ENCODE results near the gene UNC45A. TPM values are rescaled to one million over a fixed set of nuclear protein-coding genes. Genes with fewer than 3 reads are reported as not detected.

Gene UNC45A
- total and polyA plus RNA-seq, 2 of the 8 experiments (the other 6 are each of a cell fraction or from before 2014, with no cell fraction given), result 74.1 to 84.2 TPM

GRCh38 chr15:90982135-90982534 is 47.0 kb downstream of the UNC45A start:
- Histone ChIP-seq H3K4me3 (ENCODE audit: extremely low read depth in 1 of 4, insufficient read depth in 2 of 4, low read depth in 3 of 4, low read length in 4 of 4) (no peak overlapping the region), H4K91ac (replicated peaks; ENCODE audit: insufficient read length, low read length) (no peak overlapping the region), H3K27me3 (replicated peaks in 1 of 4; ENCODE audit: control insufficient read depth in 3 of 4, extremely low read depth in 1 of 4, insufficient read depth in 3 of 4, low read length in 3 of 4) (no peaks in the 10 kb centered on the region), H2BK120ac (replicated peaks; ENCODE audit: low read depth, low read length) (no peak overlapping the region), H2AFZ (ENCODE audit: low read length) (no peak overlapping the region), H3K23ac (ENCODE audit: insufficient read length) (no peak overlapping the region), H3K4ac (replicated peaks; ENCODE audit: insufficient read length, low read depth, low read length) (no peak overlapping the region), H3K4me2 (ENCODE audit: insufficient read depth in 1 of 2, low read depth in 2 of 2, low read length in 2 of 2) (no peak overlapping the region), H2BK12ac (ENCODE audit: low read depth, low read length) (no peak overlapping the region), H2BK15ac (ENCODE audit: low read length) (no peak overlapping the region), H3K79me1 (ENCODE audit: low read depth, low read length) (no peaks in the 10 kb centered on the region), H2BK20ac (ENCODE audit: low read length) (no peak overlapping the region), H3K56ac (replicated peaks; ENCODE audit: insufficient read length, low read depth, low read length) (no peak overlapping the region), H3K9ac (replicated peaks in 1 of 4; ENCODE audit: extremely low read depth in 1 of 4, low read depth in 3 of 4, low read length in 3 of 4) (no peak overlapping the region), H3K18ac (ENCODE audit: extremely low read depth, low read length) (no peak overlapping the region), H4K5ac (ENCODE audit: insufficient read length, low read depth, low read length) (no peak overlapping the region), H3K27ac (ENCODE audit: low read depth, low read length) (no peak overlapping the region), H3K36me3 (ENCODE audit: control insufficient read depth in 2 of 4, insufficient read depth in 4 of 4, low read length in 3 of 4) (peaks cover 43 to 72% (median 59%) of the 10 kb centered on the region in 4 experiments), H4K20me1 (replicated peaks in 1 of 2; ENCODE audit: control insufficient read depth in 1 of 2, insufficient read depth in 2 of 2, low read length in 2 of 2) (peaks cover 4 to 10% of the 10 kb centered on the region in 2 experiments), H3K9me3 (ENCODE audit: insufficient read depth in 2 of 2, low read depth in 1 of 2, low read length in 1 of 2) (no peaks in the 10 kb centered on the region), H2BK5ac (ENCODE audit: low read depth, low read length) (no peak overlapping the region), H2AK5ac (ENCODE audit: low read depth, low read length) (no peak overlapping the region), H3K79me2 (ENCODE audit: control insufficient read depth in 1 of 2, insufficient read depth in 2 of 2, low read length in 2 of 2) (peaks cover 13 to 34% of the 10 kb centered on the region in 2 experiments), H3K4me1 (replicated peaks in 1 of 4; ENCODE audit: control insufficient read depth in 3 of 4, insufficient read depth in 4 of 4, low read length in 3 of 4) (no peaks in the 10 kb centered on the region), H3K23me2 (ENCODE audit: low read depth, low read length) (no peaks in the 10 kb centered on the region), H3K14ac (ENCODE audit: insufficient read length) (no peak overlapping the region), H4K8ac (ENCODE audit: extremely low read depth, insufficient read depth, low read length) (no peak overlapping the region)
- ChIA-PET CTCF (ENCODE audit: partially characterized antibody) (interaction anchor here (0.9 to 2.4 kb wide), 4 partner anchors 8 to 50 kb away, joined by 3 to 8 read pairs (median 6); partner anchors contain the start of gene HDDC3), POLR2A (ENCODE audit: partially characterized antibody) (interaction anchor here (0.9 kb wide), 1 partner anchor 11 kb away, joined by 3 read pairs; no protein-coding TSS in a partner anchor)
- DNase-seq (ENCODE audit: low read depth in 1 of 2, low spot score in 2 of 2) (no peak), FAIRE-seq (no peak)
- WGBS, 2 experiments (ENCODE audit: extremely low coverage in 1 of 2, insufficient coverage in 1 of 2, insufficient read length in 1 of 2, insufficient replicate concordance in 2 of 2, low coverage in 1 of 2, low lambda C conversion rate in 2 of 2, missing lambda C conversion rate in 1 of 2), result 84% methylated on average over 4 of the region's 5 CpGs; no CpG with 5 or more reads in 1 of the 2 experiments
- no peak for TF ChIP-seq SUZ12 (IDR thresholded peaks at IDR 0.05; ENCODE audit: low read length)
- TF ChIP-seq TAF7 (optimal IDR thresholded peaks at IDR 0.05; ENCODE audit: borderline replicate concordance, low read depth, low read length), result no peak
- TF ChIP-seq TCF12 (IDR thresholded peaks at IDR 0.05; ENCODE audit: low read depth, low read length), result no peak
- no peak for TF ChIP-seq PHF8 (conservative IDR thresholded peaks at IDR 0.05; ENCODE audit: low read depth, low read length)
- TF ChIP-seq CHD2 (IDR thresholded peaks at IDR 0.05; ENCODE audit: low read length), result no peak
- TF ChIP-seq GTF2F1 (IDR thresholded peaks at IDR 0.05; ENCODE audit: borderline replicate concordance, low read depth, low read length), result no peak
